Heart right ventricle (tissue), 16 donors: ENCODE data around the gene TTYH3. TPM values are rescaled to one million over a fixed set of nuclear protein-coding genes. Genes with fewer than 3 reads are reported as not detected.
A peak's percentile ranks its signal among the peaks of the same experiment; 100 is the strongest.
"Not testable (repeated sequence)": the region's sequence is repeated elsewhere in the genome, so short reads cannot be mapped to it uniquely, and the experiment has no call there.

ENCODE experiments used
- ATAC-seq, 8 donors: fragments of 200-7000 bp; cut with Tn5 transposase; one replicate each; pipeline ENCODE4 v1.9.1; 2020; ENCODE audit warnings: mild to moderate bottlenecking in 8 of 8, moderate library complexity in 8 of 8, moderate number of reproducible peaks in 1 of 8
- DNase-seq, 2 donors: peaks; one replicate each; pipeline ENCODE4 v3.0.0-alpha.2; 2020
- H3K27ac ChIP-seq, 10 donors: fragments of 200-600 bp; sonication (generic) in 2 of 10; one replicate each; pipeline versions ENCODE4 v1.5.0 to v1.8.0; 2020 to 2022; ENCODE audit warnings: mild to moderate bottlenecking in 3 of 10
- H3K27me3 ChIP-seq, 7 donors: fragments of 200-600 bp; one replicate each; pipeline ENCODE4 v1.8.0; 2021 to 2022; ENCODE audit warnings: mild to moderate bottlenecking in 2 of 7
- H3K36me3 ChIP-seq, 9 donors: fragments of 200-600 bp; sonication (generic) in 1 of 9; one replicate each; pipeline versions ENCODE4 v1.5.0 to v1.8.0; 2020 to 2022; ENCODE audit warnings: mild to moderate bottlenecking in 2 of 9
- H3K4me1 ChIP-seq, 9 donors: fragments of 200-600 bp; sonication (generic) in 1 of 9; one replicate each; pipeline versions ENCODE4 v1.5.0 to v1.8.0; 2020 to 2022; ENCODE audit warnings: mild to moderate bottlenecking in 4 of 9
- H3K4me3 ChIP-seq, 10 donors: fragments of 200-600 bp; sonication (generic) in 2 of 10; one replicate each; pipeline versions ENCODE4 v1.5.0 to v1.8.0; 2020 to 2022; ENCODE audit warnings: mild to moderate bottlenecking in 7 of 10, moderate library complexity in 2 of 10
- H3K9me3 ChIP-seq, 11 donors: fragments of 200-600 bp in 10 of 11; sonication (generic) in 2 of 11; one replicate each; pipeline versions ENCODE4 v1.5.0 to v1.8.0; 2013 to 2022; ENCODE audit warnings: mild to moderate bottlenecking in 2 of 11, control low read depth in 1 of 11, moderate library complexity in 1 of 11
- CTCF ChIP-seq, 9 donors: fragments of 200-600 bp; sonication (generic) in 2 of 9; IDR thresholded peaks; one replicate each; pipeline versions ENCODE4 v1.5.0 to v1.8.0; 2021 to 2022; ENCODE audit warnings: antibody characterized with exemption in 9 of 9, mild to moderate bottlenecking in 5 of 9, moderate library complexity in 1 of 9
- WGBS, 2 donors: extraction: QIAGEN DNeasy Blood & Tissue Kit; methylation state at CpG; one replicate each; pipeline ENCODE4 v1.1.7; 2013; ENCODE audit warnings: inconsistent platforms in 1 of 2; 5-methylcytosine and 5-hydroxymethylcytosine counted together
- intact Hi-C, 10 donors: fragments of 100-400 bp; cut with DNase I; formaldehyde crosslinking; loops; one replicate each; pipeline versions ENCODE4 v1.11.1 to v1.14.2; 2022
- polyA plus RNA-seq, 2 donors: library from polyadenylated mRNA; stranded (reverse); fragments of 200-250 nt; gene quantifications; one replicate each; pipeline ENCODE4 v1.2.3, GENCODE V29; 2013
- total RNA-seq, 10 donors: library from RNA; stranded (reverse); fragmentation: NEBNext Ultra II Directional in 3 of 10; extraction: Animal tissue kit (Norgen Biotek cat#: 25700) in 3 of 10; gene quantifications; one replicate each; pipeline versions ENCODE4 v1.2.1 to v1.2.4, GENCODE V29; 2021 to 2023
- donor health status: Arrhythmogenic right ventricular cardiomyopathy.
- donor health status: ischemic (EF 13 %, LVEDD 7.1; RV severe dilation, severe dysfunction).
- donor health status: healthy with polysubstance abuse.
- donor health status: DM: no; HTN: yes; CAD: no.
- donor health status: DM: no; HTN: no; CAD: no.
- donor health status: ischemic (EF 25% LVEDD 6.9; RV normal size, moderate dysfunction).
- donor health status: ischemic (EF 25% LVEDD 5.7; RV mildly dilated, moderate dysfunction).
- donor health status: healthy.
- donor health status: DM: yes; HTN: yes; CAD: no.
- donor health status: Ischemic cardiomyopathy.
- donor health status: ischemic (EF 35%, LVEDD 5.7; RV mildly dilated, moderate dysfunction).
- donor health status: nonischemic (EF 11% LVEDD 7.7; RV severe dilation, severe dysfunction).
- donor health status: DM: yes; HTN: yes; CAD: no.
- donor health status: PGD.
- donor health status: ischemic (EF 29% LVEDD 5.4; RV normal size, mild dysfunction).
- donor health status: nonischemic (EF 23%, LVEDD 6.1; RV moderate dilation, normal function).

TTYH3 gene
- total and polyA plus RNA-seq, 12 donors = 7.0 to 37.5 (median 9.0) TPM

GRCh38 chr7:2689343-2689847 is 57.6 kb downstream of the TTYH3 start:
- no peak overlapping the region for H3K27ac ChIP-seq
- no peak for TF ChIP-seq CTCF (IDR thresholded peaks at IDR 0.05)
- H3K36me3 ChIP-seq = no peaks in the 10 kb centered on the region
- H3K9me3 ChIP-seq = no peaks in the 10 kb centered on the region
- peaks cover 0 to 60% (median 50%) of the 10 kb centered on the region in 7 donors for H3K27me3 ChIP-seq
- WGBS, 2 donors = 70% methylated on average over 14 to 16 of the region's 16 CpGs
- peaks cover 7 to 33% (median 17%) of the 10 kb centered on the region in 9 donors for H3K4me1 ChIP-seq
- peak overlapping the region in 1 of 10 donors; percentile 45 for H3K4me3 ChIP-seq
- DNase-seq = no peak
- intact Hi-C loops = loop anchor here in 4 of 10 donors (10.0 kb wide), 3 partner anchors 215 to 245 kb away; partner anchors contain the start of gene GRIFIN (in 2 of the 4)
- peak in 2 of 8 donors; percentile 21 to 29 for ATAC-seq

- H3K9me3 ChIP-seq = no peaks in the 10 kb centered on the region
- TF ChIP-seq CTCF (IDR thresholded peaks at IDR 0.05) = no peak
- H3K27ac ChIP-seq = no peak overlapping the region
- WGBS, 2 donors = 64 to 74% methylated on average over 23 of the region's 23 CpGs
- peaks cover 7 to 33% (median 17%) of the 10 kb centered on the region in 9 donors for H3K4me1 ChIP-seq
- H3K27me3 ChIP-seq = peaks cover 0 to 55% (median 46%) of the 10 kb centered on the region in 7 donors
- H3K36me3 ChIP-seq = no peaks in the 10 kb centered on the region
- intact Hi-C loops = loop anchor here in 4 of 10 donors (10.0 kb wide), 3 partner anchors 215 to 245 kb away; partner anchors contain the start of gene GRIFIN (in 2 of the 4)
- ATAC-seq = no peak
- no peak for DNase-seq
- H3K4me3 ChIP-seq = no peak overlapping the region
These were observed 58.3 kb downstream of the TTYH3 start for GRCh38 chr7:2689951-2690705.

GRCh38 chr7:2691011-2691707 is 59.4 kb downstream of the TTYH3 start:
- DNase-seq (no peak), ATAC-seq (no peak)
- intact Hi-C loops = no loop called here
- Histone ChIP-seq H3K27ac (no peak overlapping the region), H3K4me1 (peaks cover 7 to 33% (median 17%) of the 10 kb centered on the region in 9 donors), H3K4me3 (no peak overlapping the region), H3K36me3 (no peaks in the 10 kb centered on the region), H3K27me3 (peaks cover 0 to 45% (median 36%) of the 10 kb centered on the region in 7 donors), H3K9me3 (no peaks in the 10 kb centered on the region)
- no peak for TF ChIP-seq CTCF (IDR thresholded peaks at IDR 0.05)
- WGBS, 2 donors = 90 to 91% methylated on average over 18 of the region's 18 CpGs

DNA sequence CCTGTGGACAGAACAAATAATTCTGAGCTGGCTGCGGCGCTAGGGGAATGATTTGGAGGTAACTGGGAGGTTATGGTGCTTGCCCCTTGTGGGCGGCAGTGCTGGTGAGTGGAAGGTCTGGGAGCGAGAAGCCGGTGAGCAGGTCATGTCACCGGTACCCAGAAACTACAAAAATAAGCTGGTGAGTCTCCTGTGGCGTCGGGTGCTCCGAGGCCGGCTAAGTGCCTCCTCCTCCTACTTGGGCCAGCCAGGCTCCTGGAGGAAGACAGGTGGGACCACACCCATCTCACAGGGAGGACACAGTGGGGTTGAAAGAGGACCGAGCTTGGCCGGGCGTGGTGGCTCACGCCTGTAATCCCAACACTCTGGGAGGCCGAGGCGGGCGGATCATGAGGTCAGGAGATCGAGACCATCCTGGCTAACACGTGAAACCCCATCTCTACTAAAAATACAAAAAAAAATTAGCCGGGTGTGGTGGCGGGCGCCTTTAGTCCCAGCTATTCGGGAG is 60.2 kb downstream of the TTYH3 start:
- peaks cover 7 to 33% (median 17%) of the 10 kb centered on the region in 9 donors for H3K4me1 ChIP-seq
- H3K4me3 ChIP-seq, DNase-seq, H3K36me3 ChIP-seq, H3K9me3 ChIP-seq, intact Hi-C loops, H3K27ac ChIP-seq, ATAC-seq: not testable (repeated sequence)
- WGBS, 2 donors = 90 to 96% methylated on average over 23 of the region's 23 CpGs
- H3K27me3 ChIP-seq = peaks cover 0 to 36% (median 28%) of the 10 kb centered on the region in 7 donors
